ENCODE measurements around the gene KHSRP.

DNA sequence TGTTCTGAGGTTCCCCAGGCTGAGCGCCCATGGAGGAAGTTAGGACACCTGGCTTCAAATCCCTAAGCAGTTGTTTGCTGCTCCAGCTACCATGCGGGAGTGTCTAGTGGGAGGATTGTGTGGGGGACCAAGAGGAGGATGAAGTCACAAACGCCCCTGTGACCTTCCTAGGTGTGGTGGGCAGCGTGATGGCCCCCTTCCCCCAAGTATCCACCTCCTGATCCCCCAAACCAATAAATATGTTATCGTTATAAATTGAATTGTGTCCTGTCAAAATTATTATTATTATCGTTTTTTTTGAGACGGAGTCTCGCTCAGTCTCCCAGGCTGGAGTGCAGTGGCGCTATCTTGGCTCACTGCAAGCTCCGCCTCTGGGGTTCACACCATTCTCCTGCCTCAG lies 9.1 kb upstream of the KHSRP start, which contains the start of gene SLC25A41:
- TF ChIP-seq, protein P1, sequence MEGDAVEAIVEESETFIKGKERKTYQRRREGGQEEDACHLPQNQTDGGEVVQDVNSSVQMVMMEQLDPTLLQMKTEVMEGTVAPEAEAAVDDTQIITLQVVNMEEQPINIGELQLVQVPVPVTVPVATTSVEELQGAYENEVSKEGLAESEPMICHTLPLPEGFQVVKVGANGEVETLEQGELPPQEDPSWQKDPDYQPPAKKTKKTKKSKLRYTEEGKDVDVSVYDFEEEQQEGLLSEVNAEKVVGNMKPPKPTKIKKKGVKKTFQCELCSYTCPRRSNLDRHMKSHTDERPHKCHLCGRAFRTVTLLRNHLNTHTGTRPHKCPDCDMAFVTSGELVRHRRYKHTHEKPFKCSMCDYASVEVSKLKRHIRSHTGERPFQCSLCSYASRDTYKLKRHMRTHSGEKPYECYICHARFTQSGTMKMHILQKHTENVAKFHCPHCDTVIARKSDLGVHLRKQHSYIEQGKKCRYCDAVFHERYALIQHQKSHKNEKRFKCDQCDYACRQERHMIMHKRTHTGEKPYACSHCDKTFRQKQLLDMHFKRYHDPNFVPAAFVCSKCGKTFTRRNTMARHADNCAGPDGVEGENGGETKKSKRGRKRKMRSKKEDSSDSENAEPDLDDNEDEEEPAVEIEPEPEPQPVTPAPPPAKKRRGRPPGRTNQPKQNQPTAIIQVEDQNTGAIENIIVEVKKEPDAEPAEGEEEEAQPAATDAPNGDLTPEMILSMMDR (IDR thresholded peaks at IDR 0.05 in 8 of 11, conservative IDR thresholded peaks at IDR 0.05 in 3 of 11) = no peak
- TF ChIP-seq POLR2A (IDR thresholded peaks at IDR 0.05) (no peak), POLR2AphosphoS5 (IDR thresholded peaks at IDR 0.05) (no peak)
